ENCODE results near the gene RNF103.
A peak's percentile ranks its signal among the peaks of the same experiment; 100 is the strongest.

The RNF103 gene

GRCh38 chr2:86624267-86624547, 542 bp upstream of the RNF103 start:
- TF ChIP-seq CTCF (IDR thresholded peaks at IDR 0.05; ENCODE audit: insufficient read depth, low read depth, low read length, missing control alignments): no peak
- H3K4me3 ChIP-seq (ENCODE audit: low read length): no peak overlapping the region
- no peak for DNase-seq (ENCODE audit: low read depth)

- peak overlapping the region; percentile 64 for H3K4me3 ChIP-seq (ENCODE audit: low read length)
- no peak for TF ChIP-seq CTCF (IDR thresholded peaks at IDR 0.05; ENCODE audit: insufficient read depth, low read depth, low read length, missing control alignments)
- peak; percentile 25 for DNase-seq (ENCODE audit: low read depth)
These were observed 597 bp downstream of the RNF103 start for GRCh38 chr2:86623043-86623493.

- TF ChIP-seq CTCF (IDR thresholded peaks at IDR 0.05; ENCODE audit: insufficient read depth, low read depth, low read length, missing control alignments): no peak
- DNase-seq (ENCODE audit: low read depth): peak; percentile 37
- peak overlapping the region; percentile 64 for H3K4me3 ChIP-seq (ENCODE audit: low read length)
These were observed 1.1 kb downstream of the RNF103 start for GRCh38 chr2:86622519-86623042.

- no peak for TF ChIP-seq CTCF (IDR thresholded peaks at IDR 0.05; ENCODE audit: insufficient read depth, low read depth, low read length, missing control alignments)
- DNase-seq (ENCODE audit: low read depth): no peak
These were observed 2.3 kb downstream of the RNF103 start for GRCh38 chr2:86621280-86621943.

GRCh38 chr2:86617738-86618137, 5.9 kb downstream of the RNF103 start:
- TF ChIP-seq CTCF (IDR thresholded peaks at IDR 0.05; ENCODE audit: insufficient read depth, low read depth, low read length, missing control alignments): no peak
- DNase-seq (ENCODE audit: low read depth): no peak
- no peak overlapping the region for H3K4me3 ChIP-seq (ENCODE audit: low read length)

More at GRCh38 chr2:86621280-86621943, 2.3 kb downstream of the RNF103 start:
- H3K4me3 ChIP-seq (ENCODE audit: low read length): peak overlapping the region; percentile 64

GRCh38 chr2:86617153-86617552, 6.5 kb downstream of the RNF103 start:
- no peak for TF ChIP-seq CTCF (IDR thresholded peaks at IDR 0.05; ENCODE audit: insufficient read depth, low read depth, low read length, missing control alignments)

GRCh38 chr2:86616502-86616901, 7.2 kb downstream of the RNF103 start:
- TF ChIP-seq CTCF (IDR thresholded peaks at IDR 0.05; ENCODE audit: insufficient read depth, low read depth, low read length, missing control alignments): no peak
- H3K4me3 ChIP-seq (ENCODE audit: low read length): no peak overlapping the region
- DNase-seq (ENCODE audit: low read depth): no peak

More at GRCh38 chr2:86617153-86617552, 6.5 kb downstream of the RNF103 start:
- DNase-seq (ENCODE audit: low read depth): no peak
- no peak overlapping the region for H3K4me3 ChIP-seq (ENCODE audit: low read length)
